GM18873 (cell line): ENCODE data around the gene PARK7.

ENCODE experiments used
- ATAC-seq: cut with Tn5 transposase; IDR thresholded peaks from one replicate; pipeline ENCODE4 v1.9.1; 2021; ENCODE audit warnings: mild to moderate bottlenecking, moderate library complexity, moderate number of reproducible peaks; ENCODE audit not compliant: unreplicated experiment, low FRiP score

The PARK7 gene

DNA sequence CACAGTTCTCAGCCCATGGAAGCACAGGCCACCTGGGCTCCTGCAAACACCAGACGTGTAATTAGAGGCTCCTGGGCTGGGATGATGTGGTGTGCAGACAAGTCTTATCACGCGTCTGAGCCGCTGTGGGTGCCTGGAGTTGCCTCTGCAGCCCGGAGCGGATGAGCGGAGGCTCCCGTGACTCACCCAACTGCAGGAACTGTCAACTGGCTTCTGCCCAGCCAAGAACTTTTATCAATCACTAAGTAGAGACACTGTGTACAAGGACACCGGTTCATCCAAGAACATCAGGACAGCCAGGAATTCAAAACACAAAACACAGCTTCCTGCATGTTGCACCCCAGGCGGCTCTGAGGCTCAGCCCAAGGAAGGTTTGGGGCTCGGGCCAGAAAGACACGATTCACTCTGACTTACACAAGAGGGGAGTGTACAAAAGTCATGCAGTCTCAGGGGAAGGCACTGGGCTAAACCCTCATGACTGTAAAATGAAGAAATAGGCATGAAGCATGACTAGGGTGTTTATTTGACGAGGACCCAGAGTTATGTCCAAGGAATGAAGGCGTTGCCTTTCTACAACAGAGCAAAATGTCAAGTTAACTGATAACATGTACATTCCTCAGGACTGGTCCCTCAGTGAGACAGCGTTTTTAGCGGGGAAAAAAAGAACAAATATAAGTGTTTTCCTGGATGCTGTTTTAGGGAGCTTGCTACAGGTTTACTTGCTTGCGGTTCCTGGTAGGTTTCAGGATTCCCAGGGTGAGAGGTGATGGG is 43.5 kb downstream of the PARK7 start:
- ATAC-seq, result no peak

DNA sequence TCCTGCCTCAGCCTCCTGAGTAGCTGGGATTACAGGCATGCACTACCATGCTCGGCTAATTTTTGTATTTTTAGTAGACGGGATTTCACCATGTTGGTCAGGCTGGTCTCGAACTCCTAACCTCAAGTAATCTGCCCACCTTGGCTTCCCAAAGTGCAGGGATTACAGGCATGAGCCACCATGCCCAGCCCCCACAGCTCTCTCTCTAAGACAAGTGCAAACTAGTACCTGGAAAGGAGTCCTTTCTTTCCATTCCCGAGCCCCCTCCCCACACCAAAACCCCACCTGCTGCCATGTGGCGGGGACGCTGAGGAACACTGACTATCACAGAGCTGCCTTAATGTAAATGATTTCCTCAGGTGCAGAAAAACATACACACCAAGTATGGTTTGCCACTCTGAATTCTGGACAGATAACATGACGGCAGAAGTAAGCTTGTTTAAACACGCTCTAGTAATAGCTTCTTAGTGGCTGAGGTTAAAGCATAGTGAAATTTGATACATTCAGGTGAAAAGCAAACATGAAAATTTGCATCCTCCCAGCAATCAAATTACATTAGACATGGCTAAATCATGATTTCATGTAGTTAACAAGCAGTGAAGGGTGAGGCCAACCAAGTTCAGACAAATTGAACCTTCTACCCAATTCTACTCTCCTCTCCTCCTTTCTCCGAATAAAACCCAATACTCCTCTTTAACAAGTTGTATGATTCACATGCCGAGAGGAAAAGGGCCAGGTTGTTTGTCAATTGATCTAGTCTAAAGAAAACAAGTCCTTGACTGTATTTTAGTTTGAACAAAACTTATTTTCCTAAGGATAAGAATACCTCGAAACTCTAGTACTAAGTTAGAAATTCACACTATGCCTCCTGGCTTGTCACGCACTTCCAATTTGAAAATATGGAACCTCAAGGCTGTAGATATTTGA is 44.8 kb downstream of the PARK7 start:
- no peak for ATAC-seq

DNA sequence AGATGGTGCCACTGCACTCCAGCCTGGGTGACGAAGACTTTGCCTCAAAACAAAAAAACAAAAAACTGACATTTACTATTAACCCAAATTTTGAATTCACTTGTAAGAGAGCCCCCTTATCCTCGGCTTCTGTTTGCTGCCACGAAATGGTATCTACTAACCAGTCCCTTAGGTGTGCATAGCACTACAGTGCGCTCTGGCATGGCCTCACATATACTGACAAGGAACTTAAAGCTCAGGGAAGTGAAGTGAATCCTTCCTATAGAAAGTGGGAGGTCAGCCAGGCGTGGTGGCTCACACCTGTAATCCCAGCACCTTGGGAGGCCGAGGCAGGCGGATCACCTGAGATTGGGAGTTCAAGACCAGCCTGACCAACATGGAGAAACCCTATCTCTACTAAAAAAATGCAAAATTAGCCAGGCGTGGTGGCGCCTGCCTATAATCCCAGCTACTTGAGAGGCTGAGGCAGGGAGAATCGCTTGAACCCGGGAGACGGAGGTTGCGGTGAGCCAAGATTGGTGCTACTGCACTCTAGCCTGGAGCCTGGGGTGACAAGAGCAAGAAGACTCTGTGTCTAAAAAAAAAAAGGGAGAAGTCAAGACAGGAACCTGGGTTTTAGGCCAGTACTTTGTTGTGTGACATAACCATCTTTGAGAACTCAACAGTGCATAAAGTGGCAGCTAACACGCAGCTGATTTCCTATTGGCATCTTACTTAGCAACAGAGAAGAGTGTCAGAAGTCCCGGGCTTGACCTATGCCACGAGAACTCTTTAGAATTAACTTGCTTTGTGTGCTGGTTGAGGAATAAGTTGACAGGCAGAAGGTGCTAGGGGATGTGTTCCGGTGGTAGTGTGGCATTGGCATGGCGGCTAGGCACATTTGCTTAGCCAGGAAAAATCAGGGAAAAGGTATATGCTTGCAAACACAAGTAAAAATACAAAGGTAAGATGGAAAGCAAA is 47.8 kb downstream of the PARK7 start:
- ATAC-seq, result no peak

DNA sequence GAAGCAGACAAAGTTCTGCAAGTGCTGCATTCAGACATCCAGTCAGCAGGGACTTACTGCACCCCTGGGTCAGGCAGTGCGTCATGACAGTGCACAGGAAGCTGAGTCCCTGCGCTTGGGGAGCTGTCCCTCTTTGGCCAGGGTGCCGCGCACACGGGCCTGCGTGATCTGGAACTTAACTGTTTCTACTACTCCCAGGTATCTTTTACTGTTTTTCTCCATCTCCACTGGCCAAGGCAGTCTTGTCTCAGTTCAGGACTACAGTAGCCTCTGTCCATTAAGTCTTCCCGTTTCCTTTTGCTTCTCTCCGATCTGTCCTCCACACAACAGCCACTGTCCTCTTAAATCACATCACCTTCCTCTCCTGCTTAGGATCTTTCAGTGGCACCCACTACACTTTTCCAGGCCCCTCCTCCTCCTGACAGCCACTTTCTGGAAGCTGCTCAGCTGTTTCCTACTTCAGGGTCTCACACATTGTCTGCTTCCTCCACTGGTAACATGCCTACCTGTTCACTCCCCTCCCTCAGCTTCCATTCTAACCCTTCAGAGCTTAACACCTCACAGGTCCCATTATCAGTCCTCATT is 48.7 kb downstream of the PARK7 start:
- no peak for ATAC-seq

DNA sequence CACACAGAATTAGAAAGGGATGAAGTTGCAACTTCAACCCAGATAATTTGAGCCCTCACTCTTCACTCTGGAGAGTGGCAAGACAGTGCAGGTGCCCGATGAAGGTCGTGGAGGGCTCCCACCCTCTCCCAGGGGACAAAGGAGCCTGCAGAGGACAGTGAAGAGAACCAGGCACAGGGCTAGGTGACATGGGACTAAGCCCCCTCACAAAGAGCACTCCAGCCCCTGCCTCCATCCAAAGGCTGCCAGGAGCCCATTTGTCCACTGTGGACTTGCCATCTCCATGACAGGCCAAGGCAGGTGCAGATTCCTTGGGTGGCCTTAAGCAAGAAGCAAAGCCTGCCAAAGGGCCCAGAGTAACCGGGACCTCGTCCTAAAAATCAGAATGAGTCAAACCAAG is 49.5 kb downstream of the PARK7 start:
- ATAC-seq, result no peak

DNA sequence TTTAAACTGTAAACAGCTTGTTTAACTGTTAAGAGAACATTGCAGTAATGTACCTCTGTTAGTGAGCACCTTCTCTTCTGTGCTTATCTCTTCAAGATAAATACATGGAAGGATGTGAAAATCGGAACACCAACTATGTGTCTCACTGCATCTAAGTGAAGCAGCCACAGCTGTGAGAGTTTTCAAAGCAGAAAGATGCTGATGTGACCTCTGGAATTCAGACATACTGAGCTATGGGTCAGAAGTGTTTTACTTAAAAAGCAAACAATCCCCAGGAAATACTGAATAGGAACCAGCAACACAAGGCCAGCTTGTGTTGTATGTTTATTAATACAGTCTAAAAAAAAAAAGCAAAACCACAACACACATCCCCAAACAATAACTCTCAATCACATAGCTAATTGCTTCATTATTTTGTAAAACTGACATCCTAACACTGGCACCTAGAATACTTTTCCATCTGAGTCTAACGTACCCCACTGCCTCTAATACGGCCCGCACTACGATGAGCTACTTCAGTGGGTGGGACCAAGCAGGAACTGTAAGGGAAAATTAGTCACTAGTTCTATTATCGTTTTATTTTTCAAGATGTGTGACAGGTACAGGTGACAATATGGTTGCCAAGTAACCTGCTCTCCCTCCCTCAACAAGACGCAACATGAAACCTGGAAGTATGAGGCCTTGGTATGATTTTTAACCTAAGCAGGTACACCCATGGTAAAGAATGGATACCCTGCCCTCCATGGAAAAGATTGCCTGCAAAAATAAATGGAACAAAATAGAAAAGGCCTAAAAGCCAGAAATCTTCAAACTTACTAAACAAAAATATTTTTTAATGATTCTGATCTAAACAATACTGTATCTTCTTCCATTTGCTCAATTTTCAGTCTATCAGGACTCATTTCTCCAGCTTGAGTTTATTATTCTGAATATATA is 50.7 kb downstream of the PARK7 start:
- no peak for ATAC-seq

DNA sequence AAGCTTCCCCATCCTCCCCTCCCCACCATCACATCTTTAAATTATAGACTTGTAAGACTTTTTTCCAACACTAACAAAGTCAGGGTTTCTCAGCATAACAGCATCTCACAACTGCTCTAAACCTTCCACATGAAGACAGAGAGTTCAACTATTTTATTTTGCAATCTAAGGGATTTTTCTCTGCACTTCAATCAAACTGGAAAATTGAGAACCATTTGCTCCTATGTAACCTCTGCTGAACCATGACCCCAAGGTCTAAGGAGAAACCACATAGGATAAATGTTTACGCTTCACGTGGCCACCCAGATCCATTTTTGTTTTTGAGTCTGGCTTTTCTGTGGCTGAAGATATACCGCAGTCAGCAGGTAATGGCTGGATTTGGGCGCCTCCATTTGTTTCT is 51.4 kb downstream of the PARK7 start:
- ATAC-seq, result no peak

DNA sequence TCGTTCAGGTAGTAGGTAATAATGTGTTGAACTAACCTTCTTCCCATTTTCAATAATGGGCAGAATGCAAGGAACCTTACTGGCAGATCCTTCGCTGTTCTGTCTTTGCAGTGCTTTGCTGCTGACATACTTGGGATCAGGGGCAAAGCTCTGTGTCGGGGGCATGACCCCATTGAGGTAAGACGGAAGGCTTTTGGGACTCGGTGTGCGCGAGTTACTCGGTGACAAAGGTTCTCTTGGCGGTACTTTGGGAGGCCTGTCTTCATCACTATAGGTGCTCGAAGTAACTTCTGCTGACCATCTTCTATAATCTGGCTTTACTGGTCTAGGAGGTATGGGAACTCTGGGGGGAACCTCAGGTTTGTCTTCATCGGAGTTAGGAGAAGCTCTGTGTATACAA is 51.9 kb downstream of the PARK7 start:
- no peak for ATAC-seq

DNA sequence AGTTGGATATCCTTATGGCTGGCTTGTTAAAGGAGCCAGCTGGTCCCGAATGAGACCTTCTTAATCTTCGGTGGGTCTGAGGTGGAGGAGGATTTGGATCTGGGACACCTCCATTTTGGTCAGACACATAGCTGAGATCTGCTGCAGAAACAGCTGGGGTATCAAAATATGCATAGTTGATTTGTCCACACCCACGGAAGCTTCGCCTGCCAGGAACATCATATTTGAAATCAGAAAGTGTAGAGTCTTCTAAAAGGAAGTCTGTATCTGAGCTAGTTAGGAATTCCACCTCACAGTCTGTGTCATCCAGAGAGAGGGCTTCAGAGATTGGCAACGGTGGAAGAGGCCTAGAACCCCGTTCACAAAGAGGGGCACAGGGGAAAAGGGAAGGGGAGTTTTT is 52.3 kb downstream of the PARK7 start:
- no peak for ATAC-seq

DNA sequence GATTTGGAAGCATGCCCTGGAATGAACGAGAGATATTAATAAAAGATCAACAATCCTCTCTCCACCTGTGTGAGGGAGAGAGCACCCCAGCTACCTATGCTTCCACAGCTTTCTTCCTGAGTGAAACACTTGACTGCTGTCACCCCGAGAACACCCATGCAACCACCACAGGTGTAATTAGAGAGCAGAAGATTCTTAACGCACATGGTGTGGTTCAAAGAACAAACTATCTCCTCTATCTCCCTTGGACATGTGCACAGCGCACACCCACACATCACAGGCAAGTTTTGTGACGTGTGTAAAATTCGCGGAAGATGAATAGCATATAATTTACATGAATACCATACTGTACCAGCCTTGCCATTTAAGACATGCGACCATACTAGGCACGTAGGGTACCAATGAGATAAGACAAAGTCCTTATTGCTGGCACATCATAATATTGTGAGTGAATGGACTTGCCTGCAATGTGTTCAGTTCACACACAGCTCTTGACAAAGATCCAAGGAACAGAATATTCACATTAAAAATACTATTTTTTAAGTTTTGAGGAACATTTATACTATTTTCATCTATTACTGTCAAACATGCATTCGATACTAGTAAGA is 53.0 kb downstream of the PARK7 start:
- ATAC-seq, result no peak

DNA sequence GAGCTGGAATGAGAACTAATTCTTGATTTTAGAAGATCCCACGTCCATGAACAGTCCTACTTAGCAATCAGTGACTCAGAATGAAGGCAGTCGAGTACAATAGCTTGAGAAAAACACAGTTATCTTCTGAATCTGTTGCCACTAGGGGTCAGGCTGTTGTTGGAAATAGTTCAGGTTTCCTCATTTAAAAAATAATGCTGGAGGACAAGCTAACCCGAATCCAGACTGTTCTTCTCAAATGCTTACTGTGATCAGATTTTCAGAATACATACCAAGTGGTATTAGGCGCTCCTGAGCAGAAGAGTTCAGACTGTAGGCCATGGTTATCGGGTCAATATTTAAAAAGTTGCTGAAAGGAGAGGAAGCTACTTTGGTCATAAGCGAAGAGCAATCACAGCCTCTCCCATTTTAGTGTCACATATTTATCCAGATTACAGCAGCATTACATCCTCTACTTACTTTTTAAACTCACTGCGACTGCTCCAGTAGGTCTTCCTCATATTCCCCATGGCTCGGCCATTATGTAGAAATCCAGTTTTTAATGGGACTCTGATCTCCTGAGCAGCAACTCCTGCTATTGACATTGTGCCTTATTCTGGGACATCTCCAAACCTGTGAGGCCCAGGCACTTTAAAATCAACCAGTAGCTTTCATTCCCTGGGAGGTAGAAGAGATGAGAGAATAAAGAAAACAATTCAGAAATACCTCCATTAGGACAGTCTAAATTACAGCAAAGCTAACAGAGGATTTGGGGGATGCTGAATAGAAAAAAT is 53.7 kb downstream of the PARK7 start:
- ATAC-seq, result no peak

DNA sequence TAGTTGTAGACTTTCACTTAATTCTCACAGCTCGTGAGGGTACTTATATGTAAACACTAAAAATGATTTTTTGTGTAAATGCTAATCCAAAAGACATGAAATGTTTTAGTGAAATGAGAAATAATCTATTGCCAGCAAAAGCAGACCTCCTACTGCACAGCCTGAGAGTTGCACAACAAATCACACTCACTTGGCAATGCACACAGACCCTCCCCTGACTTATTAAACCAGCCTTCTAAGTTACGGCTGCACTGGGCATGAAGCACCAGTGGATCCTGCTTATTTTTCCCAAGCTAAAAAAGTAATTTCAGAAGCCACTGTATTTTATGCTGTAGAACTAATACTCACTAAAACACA is 54.3 kb downstream of the PARK7 start:
- ATAC-seq, result no peak

DNA sequence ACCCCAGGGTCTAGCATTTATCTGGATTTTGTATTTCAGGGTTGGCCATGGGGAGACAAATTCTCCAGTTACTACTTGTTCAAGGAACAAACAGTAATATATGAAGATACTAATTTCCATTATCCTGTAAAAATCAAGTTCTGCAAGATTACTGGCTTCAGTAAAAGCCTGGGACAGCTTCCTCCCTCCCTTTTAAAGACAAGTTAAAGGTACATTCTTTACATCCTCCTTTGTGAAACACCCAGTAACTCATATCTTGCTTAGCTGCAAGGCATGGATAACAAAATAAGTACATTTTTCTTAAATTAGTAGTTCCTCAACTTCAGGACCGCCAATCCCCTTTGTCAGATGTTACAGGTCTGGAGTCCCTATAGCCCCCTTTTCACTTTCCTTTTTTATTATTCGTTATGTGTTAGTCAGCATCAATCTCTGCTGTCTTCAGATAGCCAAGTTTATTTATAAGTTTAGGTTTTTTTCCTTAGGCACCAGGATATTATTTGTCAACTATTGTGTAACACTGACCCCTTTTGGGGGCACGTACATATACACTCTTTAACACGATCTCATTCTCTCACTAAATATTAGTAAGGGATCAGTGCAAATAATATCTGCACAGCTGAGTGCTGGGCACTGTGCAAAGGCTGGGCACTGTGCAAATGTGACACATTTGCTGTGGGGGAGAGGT is 54.8 kb downstream of the PARK7 start:
- no peak for ATAC-seq

DNA sequence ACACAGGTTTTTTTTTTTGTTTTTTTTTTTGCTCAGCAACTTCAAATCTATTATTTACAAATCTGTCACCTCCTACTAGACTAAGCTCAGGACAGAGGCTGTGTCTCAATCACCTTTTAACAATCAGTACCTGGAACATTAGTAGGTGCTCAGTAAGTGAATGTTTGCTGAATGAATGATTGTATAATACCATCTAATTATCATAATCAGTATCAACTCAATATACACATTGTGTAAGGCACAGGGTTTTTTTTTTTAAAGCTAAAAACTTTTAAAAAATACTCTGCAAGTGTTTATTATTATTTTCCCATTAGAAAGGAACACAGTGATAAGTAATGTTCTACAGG is 55.4 kb downstream of the PARK7 start:
- no peak for ATAC-seq

DNA sequence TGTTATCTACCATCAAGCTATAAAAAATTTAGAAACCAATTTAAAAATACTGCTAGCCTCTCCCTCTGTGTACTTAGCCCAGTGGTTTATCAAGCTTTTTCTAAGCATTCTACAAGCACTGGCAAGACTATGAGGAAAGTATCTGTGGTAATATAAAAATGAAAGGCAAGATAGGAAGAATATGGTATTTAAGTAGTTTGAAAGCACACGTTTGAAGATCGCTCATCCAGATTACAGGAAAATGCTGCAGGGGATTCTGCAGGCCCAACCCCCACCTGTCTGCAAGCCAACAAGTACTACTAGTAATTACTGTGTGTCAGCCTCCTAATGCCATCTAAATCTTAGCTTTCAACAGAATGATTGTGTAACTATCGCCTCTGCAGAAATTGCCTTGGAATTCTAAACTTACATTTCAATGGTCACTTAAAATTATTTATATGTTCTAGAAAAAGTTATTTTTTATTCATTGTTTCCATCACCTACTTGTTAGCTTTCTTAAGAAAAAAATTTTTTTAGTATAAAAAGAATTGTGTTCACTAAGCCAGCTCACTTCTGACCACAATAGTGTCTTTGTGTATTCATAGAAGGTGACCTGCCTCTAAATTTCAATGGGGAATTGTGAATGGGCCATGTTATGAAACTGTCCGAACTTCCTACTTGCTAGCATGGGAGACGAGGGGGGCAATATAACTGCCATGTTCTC is 56.1 kb downstream of the PARK7 start:
- ATAC-seq, result no peak

DNA sequence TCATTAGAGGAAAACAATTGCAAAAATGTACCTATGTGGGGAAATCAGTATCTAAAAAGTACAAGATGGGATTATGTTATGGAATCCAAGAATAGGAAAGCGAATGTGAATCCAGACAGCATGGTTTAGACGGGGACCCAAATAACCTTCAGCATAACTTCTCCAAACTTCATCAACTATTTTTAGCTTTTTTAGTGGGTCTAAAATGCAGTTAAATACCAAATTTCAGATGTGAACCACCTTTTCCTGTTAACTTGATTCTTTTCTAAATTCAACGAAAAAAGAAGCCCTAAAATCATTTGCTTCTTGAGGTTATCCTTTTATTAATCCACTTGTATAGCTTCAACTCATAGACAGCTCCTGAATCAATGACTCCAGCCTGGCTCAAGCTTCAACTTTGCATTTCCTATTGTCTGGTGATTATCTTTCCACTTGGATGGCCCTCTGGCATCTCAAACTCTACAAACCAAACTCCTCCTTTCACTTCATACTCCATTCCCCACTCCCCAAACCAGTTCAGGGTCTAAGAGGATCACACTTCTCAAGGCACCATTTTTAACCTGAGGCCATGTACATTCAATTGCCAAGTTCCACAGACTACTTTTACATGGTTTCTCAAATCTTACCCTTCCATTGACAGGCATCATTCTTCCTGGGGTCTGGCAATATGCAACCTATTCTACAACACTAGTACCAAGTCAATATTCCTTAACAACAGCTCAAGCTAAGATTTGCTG is 57.1 kb downstream of the PARK7 start:
- no peak for ATAC-seq
